GM19025 (cell line): ENCODE measurements around the gene SPINT1.

Experiments used
- ATAC-seq: cut with Tn5 transposase; IDR thresholded peaks from one replicate; pipeline ENCODE4 v1.9.1; 2021; ENCODE audit warnings: mild to moderate bottlenecking, low read depth, moderate library complexity; ENCODE audit not compliant: unreplicated experiment

The SPINT1 gene

GRCh38 chr15:40828447-40829036 is 15.3 kb upstream of the SPINT1 start, which contains the start of gene PPP1R14D:
PPP1R14D (minus strand) TSS chr15:40828708; CDS start chr15:40828641, 67 bp downstream.
- ATAC-seq, result no peak

GRCh38 chr15:40829115-40829514 is 14.7 kb upstream of the SPINT1 start:
- ATAC-seq, result no peak

- ATAC-seq, result no peak
These were observed 13.0 kb upstream of the SPINT1 start for GRCh38 chr15:40830884-40831283.

- ATAC-seq, result no peak
These were observed 12.0 kb upstream of the SPINT1 start for GRCh38 chr15:40831861-40832260.

GRCh38 chr15:40832903-40833302 is 10.9 kb upstream of the SPINT1 start:
- ATAC-seq, result no peak

- ATAC-seq, result no peak
These were observed 7.8 kb upstream of the SPINT1 start for GRCh38 chr15:40836020-40836419.

GRCh38 chr15:40838756-40839155 is 5.1 kb upstream of the SPINT1 start:
- no peak for ATAC-seq

- ATAC-seq, result no peak
These were observed 2.1 kb upstream of the SPINT1 start for GRCh38 chr15:40841741-40842140.

- ATAC-seq, result no peak
These were observed 475 bp upstream of the SPINT1 start for GRCh38 chr15:40843261-40843884.

GRCh38 chr15:40844696-40845030 is 815 bp downstream of the SPINT1 start:
- ATAC-seq, result no peak

- no peak for ATAC-seq
These were observed 1.2 kb downstream of the SPINT1 start for GRCh38 chr15:40845036-40845435.

- no peak for ATAC-seq
These were observed 1.9 kb downstream of the SPINT1 start for GRCh38 chr15:40845511-40846284.

- no peak for ATAC-seq
These were observed 3.0 kb downstream of the SPINT1 start for GRCh38 chr15:40846841-40847222.

- no peak for ATAC-seq
These were observed 3.5 kb downstream of the SPINT1 start for GRCh38 chr15:40847223-40847961.

- ATAC-seq, result no peak
These were observed 6.8 kb downstream of the SPINT1 start for GRCh38 chr15:40850576-40851112.

GRCh38 chr15:40852529-40852928 is 8.7 kb downstream of the SPINT1 start:
- no peak for ATAC-seq

GRCh38 chr15:40853241-40853890 is 9.5 kb downstream of the SPINT1 start:
- no peak for ATAC-seq

- ATAC-seq, result no peak
These were observed 10.3 kb downstream of the SPINT1 start for GRCh38 chr15:40854161-40854560.

- no peak for ATAC-seq
These were observed 11.9 kb downstream of the SPINT1 start for GRCh38 chr15:40855706-40856234.

- ATAC-seq, result no peak
These were observed 12.9 kb downstream of the SPINT1 start for GRCh38 chr15:40856746-40857145.
